Fibroblast of lung (primary cell): ENCODE data around the gene ZFPM1. TPM values are rescaled to one million over a fixed set of nuclear protein-coding genes. Genes with fewer than 3 reads are reported as not detected.
"Not testable (repeated sequence)": the region's sequence is repeated elsewhere in the genome, so short reads cannot be mapped to it uniquely, and the experiment has no call there.

Source experiments
- DNase-seq, 2 donors: peaks; one replicate each; pipeline versions ENCODE4 v3.0.0 to v3.0.0-alpha.2; 2010; ENCODE audit warnings: low read depth in 2 of 2
- H2AFZ ChIP-seq: 2 replicates; pipeline ENCODE4 v1.5.1; 2012; ENCODE audit warnings: low read length, control low read depth, inconsistent platforms
- H3K27ac ChIP-seq: 2 replicates; pipeline ENCODE4 v1.5.1; 2011; ENCODE audit warnings: low read length, control low read depth; ENCODE audit not compliant: insufficient read depth
- H3K27me3 ChIP-seq: 2 replicates; pipeline ENCODE4 v1.5.1; 2011; ENCODE audit warnings: mild to moderate bottlenecking, low read length; ENCODE audit not compliant: control insufficient read depth, insufficient read depth
- H3K36me3 ChIP-seq: 2 replicates; pipeline ENCODE4 v1.5.1; 2011; ENCODE audit warnings: low read length; ENCODE audit not compliant: control insufficient read depth, insufficient read depth
- H3K4me1 ChIP-seq: 2 replicates; pipeline ENCODE4 v1.5.1; 2011; ENCODE audit warnings: low read length; ENCODE audit not compliant: control insufficient read depth, insufficient read depth; ENCODE audit errors: extremely low read depth
- H3K4me2 ChIP-seq: 2 replicates; pipeline ENCODE4 v1.5.1; 2011; ENCODE audit warnings: low read length, control low read depth; ENCODE audit not compliant: insufficient read depth; ENCODE audit errors: extremely low read depth
- H3K4me3 ChIP-seq, 4 experiments: fragments of 200-600 bp in 1 of 4; sonication (generic) in 1 of 4; replicated peaks in 1 of 4; 2 replicates each; pipeline ENCODE4 v1.5.1; 2011 to 2016; ENCODE audit warnings: low read length in 4 of 4, low read depth in 3 of 4, mild to moderate bottlenecking in 3 of 4, control low read depth in 2 of 4, inconsistent platforms in 1 of 4, mixed read lengths in 1 of 4; ENCODE audit not compliant: insufficient read depth in 1 of 4; ENCODE audit errors: control extremely low read depth in 1 of 4
- H3K79me2 ChIP-seq: 2 replicates; pipeline ENCODE4 v1.5.1; 2012; ENCODE audit warnings: mild to moderate bottlenecking, low read length, inconsistent platforms; ENCODE audit not compliant: control insufficient read depth, insufficient read depth
- H3K9ac ChIP-seq: 2 replicates; pipeline ENCODE4 v1.5.1; 2011; ENCODE audit warnings: mild to moderate bottlenecking, low read length, control low read depth; ENCODE audit not compliant: insufficient read depth
- H3K9me3 ChIP-seq: 2 replicates; pipeline ENCODE4 v1.5.1; 2012; ENCODE audit warnings: low read depth, low read length; ENCODE audit not compliant: control insufficient read depth, insufficient read depth
- H4K20me1 ChIP-seq: 2 replicates; pipeline ENCODE4 v1.5.1; 2011; ENCODE audit warnings: low read length; ENCODE audit not compliant: control insufficient read depth, insufficient read depth; ENCODE audit errors: extremely low read depth
- EZH2 ChIP-seq: IDR thresholded peaks from 2 replicates; pipeline ENCODE4 v1.5.1; 2012; ENCODE audit warnings: low read length, control low read depth, mild to moderate bottlenecking; ENCODE audit errors: missing control alignments
- polyA plus RNA-seq, 2 donors: library from polyadenylated mRNA; depleted of rRNA in 1 of 2; stranded (reverse) in 1 of 2; unstranded in 1 of 2; fragments of >200 nt; gene quantifications; 2 replicates each; pipeline ENCODE4 v1.2.1, GENCODE V29; 2011 to 2012; ENCODE audit warnings: missing spikeins in 1 of 2
- total RNA-seq: library from RNA; depleted of rRNA; stranded (reverse); fragments of >200 nt; gene quantifications from 2 replicates; pipeline ENCODE4 v1.2.1, GENCODE V29; 2014
- TF ChIP-seq, protein P1 (sequence below), 2 donors: IDR thresholded peaks in 1 of 2; conservative IDR thresholded peaks in 1 of 2; 1 replicate in 1 of 2; 2 replicates in 1 of 2; pipeline ENCODE4 v1.5.1; 2011 to 2012; ENCODE audit warnings: low read length in 2 of 2, control low read depth in 1 of 2, inconsistent platforms in 1 of 2, low read depth in 1 of 2, mild to moderate bottlenecking in 1 of 2

Gene ZFPM1
- total and polyA plus RNA-seq, 2 donors (not counting 1 experiment from before 2014, with no cell fraction given) = 0.27 to 1.7 TPM

DNA sequence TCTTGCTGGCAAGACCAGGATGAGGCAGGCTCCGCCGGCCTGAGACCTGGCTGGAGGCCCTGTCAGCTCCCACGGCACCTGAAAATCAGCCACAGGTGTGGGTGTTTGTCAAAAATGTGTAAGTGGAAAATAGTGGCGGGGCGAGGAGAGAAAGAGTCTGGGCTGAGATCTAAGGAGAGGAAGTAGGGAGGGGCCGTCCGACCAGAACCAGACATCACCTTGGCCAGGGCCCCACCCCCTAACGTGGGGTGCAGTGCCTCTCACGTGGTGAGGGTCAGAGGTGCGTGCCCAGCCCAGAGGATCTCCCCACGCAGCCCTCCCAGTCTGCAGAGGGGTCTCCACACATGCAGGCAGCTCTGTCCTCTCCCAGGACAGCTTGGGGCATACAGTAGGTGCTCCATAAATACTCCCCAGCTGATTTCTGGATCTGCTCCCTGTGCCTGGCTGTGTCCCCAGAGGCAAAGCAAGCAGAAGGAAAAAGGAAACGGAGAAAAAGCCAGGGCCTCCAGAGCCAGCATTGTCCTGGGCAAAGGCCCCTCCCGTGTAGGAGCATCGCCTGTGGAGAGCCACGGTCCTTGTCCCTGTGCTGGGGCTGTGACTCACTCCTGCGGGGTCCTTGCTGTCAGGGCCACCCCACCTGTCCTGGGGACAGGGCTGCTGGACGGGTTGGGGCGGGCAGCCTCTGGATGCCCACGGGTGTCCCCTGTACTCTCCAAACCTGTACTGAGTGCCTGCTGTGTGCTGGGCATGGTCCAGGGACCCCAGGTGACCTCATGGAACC lies 16.7 kb downstream of the ZFPM1 start:
- H3K27me3 ChIP-seq = no peaks in the 10 kb centered on the region
- H3K27ac ChIP-seq = no peak overlapping the region
- no peak overlapping the region for H3K4me3 ChIP-seq
- H3K9ac ChIP-seq = no peak overlapping the region
- TF ChIP-seq EZH2 = no peak
- TF ChIP-seq, protein P1, sequence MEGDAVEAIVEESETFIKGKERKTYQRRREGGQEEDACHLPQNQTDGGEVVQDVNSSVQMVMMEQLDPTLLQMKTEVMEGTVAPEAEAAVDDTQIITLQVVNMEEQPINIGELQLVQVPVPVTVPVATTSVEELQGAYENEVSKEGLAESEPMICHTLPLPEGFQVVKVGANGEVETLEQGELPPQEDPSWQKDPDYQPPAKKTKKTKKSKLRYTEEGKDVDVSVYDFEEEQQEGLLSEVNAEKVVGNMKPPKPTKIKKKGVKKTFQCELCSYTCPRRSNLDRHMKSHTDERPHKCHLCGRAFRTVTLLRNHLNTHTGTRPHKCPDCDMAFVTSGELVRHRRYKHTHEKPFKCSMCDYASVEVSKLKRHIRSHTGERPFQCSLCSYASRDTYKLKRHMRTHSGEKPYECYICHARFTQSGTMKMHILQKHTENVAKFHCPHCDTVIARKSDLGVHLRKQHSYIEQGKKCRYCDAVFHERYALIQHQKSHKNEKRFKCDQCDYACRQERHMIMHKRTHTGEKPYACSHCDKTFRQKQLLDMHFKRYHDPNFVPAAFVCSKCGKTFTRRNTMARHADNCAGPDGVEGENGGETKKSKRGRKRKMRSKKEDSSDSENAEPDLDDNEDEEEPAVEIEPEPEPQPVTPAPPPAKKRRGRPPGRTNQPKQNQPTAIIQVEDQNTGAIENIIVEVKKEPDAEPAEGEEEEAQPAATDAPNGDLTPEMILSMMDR (conservative IDR thresholded peaks at IDR 0.05 in 1 of 2, IDR thresholded peaks at IDR 0.05 in 1 of 2; ENCODE audit: low read depth in 1 of 2, low read length in 2 of 2) = no peak
- H2AFZ ChIP-seq = no peak overlapping the region
- no peaks in the 10 kb centered on the region for H4K20me1 ChIP-seq
- no peak overlapping the region for H3K4me2 ChIP-seq
- DNase-seq = no peak
- H3K36me3 ChIP-seq = no peaks in the 10 kb centered on the region
- H3K4me1 ChIP-seq = no peaks in the 10 kb centered on the region
- H3K79me2 ChIP-seq = no peaks in the 10 kb centered on the region
- no peaks in the 10 kb centered on the region for H3K9me3 ChIP-seq

DNA sequence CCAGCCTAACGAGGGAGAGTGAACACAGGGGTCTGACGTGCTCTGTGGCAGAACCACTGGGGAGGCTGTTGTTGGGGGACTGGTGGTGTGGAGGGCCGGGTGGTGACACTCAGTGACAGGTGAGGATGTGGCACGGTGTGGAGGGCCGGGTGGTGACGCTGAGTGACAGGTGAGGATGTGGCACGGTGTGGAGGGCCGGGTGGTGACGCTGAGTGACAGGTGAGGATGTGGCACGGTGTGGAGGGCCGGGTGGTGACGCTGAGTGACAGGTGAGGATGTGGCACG lies 17.3 kb downstream of the ZFPM1 start:
- H3K4me2 ChIP-seq, DNase-seq, H3K79me2 ChIP-seq, H3K4me3 ChIP-seq, H3K27ac ChIP-seq, H3K36me3 ChIP-seq, H3K9ac ChIP-seq, H3K27me3 ChIP-seq, H3K9me3 ChIP-seq, H3K4me1 ChIP-seq, H4K20me1 ChIP-seq, H2AFZ ChIP-seq: not testable (repeated sequence)

DNA sequence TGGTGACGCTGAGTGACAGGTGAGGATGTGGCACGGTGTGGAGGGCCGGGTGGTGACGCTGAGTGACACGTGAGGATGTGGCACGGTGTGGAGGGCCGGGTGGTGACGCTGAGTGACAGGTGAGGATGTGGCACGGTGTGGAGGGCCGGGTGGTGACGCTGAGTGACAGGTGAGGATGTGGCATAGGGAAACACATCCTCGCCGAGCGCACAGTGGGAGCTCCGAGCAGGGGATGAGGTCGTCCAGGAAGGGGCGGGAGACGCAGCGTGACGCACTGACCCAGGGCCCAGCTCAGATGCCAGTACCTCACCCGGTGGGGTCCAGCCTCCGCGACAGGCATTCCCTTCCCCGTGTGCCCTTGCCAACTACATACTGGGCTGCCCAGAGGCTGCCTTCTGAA lies 17.6 kb downstream of the ZFPM1 start:
- H3K4me3 ChIP-seq, DNase-seq, H3K9me3 ChIP-seq, H3K79me2 ChIP-seq, H4K20me1 ChIP-seq, H3K4me2 ChIP-seq, H3K27me3 ChIP-seq, H3K9ac ChIP-seq, H3K27ac ChIP-seq, H3K4me1 ChIP-seq, H3K36me3 ChIP-seq, H2AFZ ChIP-seq: not testable (repeated sequence)

DNA sequence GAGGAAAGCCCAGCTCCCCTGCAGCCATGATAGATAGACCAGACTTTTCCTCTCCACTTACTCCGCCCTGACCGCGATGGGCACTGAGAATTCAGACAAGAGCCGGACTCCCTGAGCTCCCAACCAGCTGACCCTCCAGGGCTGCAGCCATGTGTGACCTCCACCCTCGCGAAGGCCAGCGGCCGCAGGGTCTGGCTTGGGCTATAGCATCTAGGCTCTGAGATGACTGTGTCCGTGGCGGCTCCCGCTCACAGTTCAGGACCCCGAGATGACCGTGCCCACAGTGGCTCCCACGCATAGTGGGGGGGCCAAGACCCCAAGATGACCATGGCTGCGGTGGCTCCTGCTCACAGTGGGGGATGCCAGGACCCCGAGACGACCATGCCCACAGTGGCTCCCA lies 18.0 kb downstream of the ZFPM1 start:
- TF ChIP-seq, protein P1 (conservative IDR thresholded peaks at IDR 0.05 in 1 of 2, IDR thresholded peaks at IDR 0.05 in 1 of 2; ENCODE audit: low read depth in 1 of 2, low read length in 2 of 2) = no peak
- no peak for TF ChIP-seq EZH2
- H3K4me3 ChIP-seq = no peak overlapping the region
- no peaks in the 10 kb centered on the region for H4K20me1 ChIP-seq

More for the DNA sequence above, 18.0 kb downstream of the ZFPM1 start:
- no peaks in the 10 kb centered on the region for H3K79me2 ChIP-seq
- no peak overlapping the region for H3K4me2 ChIP-seq
- H3K27me3 ChIP-seq = no peaks in the 10 kb centered on the region
- H3K36me3 ChIP-seq = no peaks in the 10 kb centered on the region
- H3K27ac ChIP-seq = no peak overlapping the region
- H3K9me3 ChIP-seq = no peaks in the 10 kb centered on the region
- no peaks in the 10 kb centered on the region for H3K4me1 ChIP-seq
- H2AFZ ChIP-seq = no peak overlapping the region
- no peak overlapping the region for H3K9ac ChIP-seq
- DNase-seq = no peak
